HepG2 (cell line): ENCODE measurements around the gene FBXO24. TPM values are rescaled to one million over a fixed set of nuclear protein-coding genes. Genes with fewer than 3 reads are reported as not detected.

Experiments
- ARHGAP35 ChIP-seq: sonication (generic); formaldehyde crosslinking; IDR thresholded peaks from 2 replicates; pipeline ENCODE4 v1.9.0; 2022; ENCODE audit warnings: mild to moderate bottlenecking, inconsistent platforms, moderate library complexity, missing genetic modification reagents, borderline replicate concordance
- ATF7-NPFF ChIP-seq: sonication (generic); formaldehyde crosslinking; IDR thresholded peaks from 2 replicates; pipeline ENCODE4 v1.8.1; 2023; ENCODE audit warnings: mild to moderate bottlenecking, low read depth, missing genetic modification reagents, moderate library complexity
- HMG20A ChIP-seq: IDR thresholded peaks from 2 replicates; pipeline ENCODE4 v1.6.1; 2016; ENCODE audit warnings: borderline replicate concordance
- JARID2 ChIP-seq: sonication (generic); formaldehyde crosslinking; IDR thresholded peaks from 2 replicates; pipeline ENCODE4 v1.8.1; 2023; ENCODE audit warnings: missing genetic modification reagents, inconsistent platforms; ENCODE audit not compliant: insufficient replicate concordance
- KLF13 ChIP-seq: sonication (generic); formaldehyde crosslinking; IDR thresholded peaks from 2 replicates; pipeline ENCODE4 v1.4.0; 2020; ENCODE audit warnings: mild to moderate bottlenecking, missing genetic modification reagents
- NKX3-1 ChIP-seq: sonication (generic); formaldehyde crosslinking; IDR thresholded peaks from 2 replicates; pipeline ENCODE4 v1.5.0; 2020; ENCODE audit warnings: missing genetic modification reagents
- RFXAP ChIP-seq: sonication (generic); formaldehyde crosslinking; IDR thresholded peaks from 2 replicates; pipeline ENCODE4 v1.4.0; 2020; ENCODE audit warnings: missing genetic modification reagents, borderline replicate concordance
- SRSF9 ChIP-seq: fragments of 200-400 bp; formaldehyde crosslinking; IDR thresholded peaks from 2 replicates; pipeline ENCODE4 v1.6.1; 2018; ENCODE audit warnings: borderline replicate concordance, mild to moderate bottlenecking, low read depth, low read length; ENCODE audit not compliant: insufficient read depth, poor library complexity, severe bottlenecking
- TBX2 ChIP-seq: sonication (generic); formaldehyde crosslinking; IDR thresholded peaks from 2 replicates; pipeline ENCODE4 v1.5.0; 2020; ENCODE audit warnings: missing genetic modification reagents, mild to moderate bottlenecking, borderline replicate concordance
- TCF7 ChIP-seq: sonication (generic); IDR thresholded peaks from 2 replicates; pipeline ENCODE4 v1.6.1; 2016; ENCODE audit warnings: antibody characterized with exemption, low read depth
- ZBTB33 ChIP-seq: sonication (generic); formaldehyde crosslinking; IDR thresholded peaks from 2 replicates; pipeline ENCODE4 v1.4.0; 2020; ENCODE audit warnings: missing genetic modification reagents
- ZNF24 ChIP-seq: fragments of 450-650 bp; IDR thresholded peaks from 2 replicates; pipeline ENCODE4 v1.6.1; 2017; ENCODE audit warnings: antibody characterized with exemption, mild to moderate bottlenecking
- ZNF550 ChIP-seq: sonication (generic); formaldehyde crosslinking; IDR thresholded peaks from 2 replicates; pipeline ENCODE4 v1.4.0; 2020; ENCODE audit warnings: mild to moderate bottlenecking, missing genetic modification reagents, borderline replicate concordance
- ZNF766 ChIP-seq: sonication (generic); formaldehyde crosslinking; IDR thresholded peaks from 2 replicates; pipeline ENCODE4 v1.5.0; 2020; ENCODE audit warnings: missing genetic modification reagents, borderline replicate concordance
- ZNF773 ChIP-seq: sonication (generic); formaldehyde crosslinking; IDR thresholded peaks from 2 replicates; pipeline ENCODE4 v1.4.0; 2020; ENCODE audit warnings: missing genetic modification reagents, borderline replicate concordance
- ZNF83 ChIP-seq: sonication (generic); formaldehyde crosslinking; IDR thresholded peaks from 2 replicates; pipeline ENCODE4 v1.4.0; 2020; ENCODE audit warnings: missing genetic modification reagents, mild to moderate bottlenecking, borderline replicate concordance
- ZNF879 ChIP-seq: sonication (generic); formaldehyde crosslinking; IDR thresholded peaks from 2 replicates; pipeline ENCODE4 v1.8.1; 2023; ENCODE audit warnings: missing genetic modification reagents
- ZNF891 ChIP-seq: sonication (generic); formaldehyde crosslinking; IDR thresholded peaks from 2 replicates; pipeline ENCODE4 v1.5.0; 2020; ENCODE audit warnings: mild to moderate bottlenecking, missing genetic modification reagents
- polyA plus RNA-seq, 8 experiments: library from polyadenylated mRNA; depleted of rRNA in 3 of 8; stranded (reverse) in 7 of 8; unstranded in 1 of 8; fragments of >200 nt; fragmentation: Illumina TruSeq in 4 of 8; extraction: Trizol in 4 of 8; gene quantifications; 2 replicates each; pipeline versions ENCODE4 v1.2.1 to v1.2.3, GENCODE V29; 2011 to 2016; ENCODE audit warnings: low read depth in 4 of 8, missing spikeins in 1 of 8, mixed read lengths in 1 of 8; ENCODE audit not compliant: insufficient read depth in 1 of 8
- total RNA-seq, 5 experiments: library from RNA; depleted of rRNA; stranded (reverse); fragments of >200 nt; fragmentation: Illumina TruSeq; extraction: Trizol; gene quantifications; 2 replicates each; pipeline ENCODE4 v1.2.3, GENCODE V29; 2016; ENCODE audit warnings: low read depth in 1 of 5
- TF ChIP-seq, protein P1 (sequence below): sonication (generic); formaldehyde crosslinking; IDR thresholded peaks from 2 replicates; pipeline ENCODE4 v1.5.1; 2020; ENCODE audit warnings: mild to moderate bottlenecking, missing genetic modification reagents, moderate library complexity
- TF ChIP-seq, protein P2 (sequence below): sonication (generic); formaldehyde crosslinking; IDR thresholded peaks from 2 replicates; pipeline ENCODE4 v1.4.0; 2020; ENCODE audit warnings: missing genetic modification reagents
- TF ChIP-seq, protein P3 (sequence below): sonication (generic); formaldehyde crosslinking; IDR thresholded peaks from 2 replicates; pipeline ENCODE4 v1.5.0; 2020; ENCODE audit warnings: mild to moderate bottlenecking, missing genetic modification reagents

Gene FBXO24
- total and polyA plus RNA-seq, 2 of the 13 experiments (the other 11 are each of a cell fraction or from before 2014, with no cell fraction given) = 0.20 to 0.55 TPM

GRCh38 chr7:100544386-100544785 is 41.7 kb upstream of the FBXO24 start (continued):
- TF ChIP-seq, protein P1, sequence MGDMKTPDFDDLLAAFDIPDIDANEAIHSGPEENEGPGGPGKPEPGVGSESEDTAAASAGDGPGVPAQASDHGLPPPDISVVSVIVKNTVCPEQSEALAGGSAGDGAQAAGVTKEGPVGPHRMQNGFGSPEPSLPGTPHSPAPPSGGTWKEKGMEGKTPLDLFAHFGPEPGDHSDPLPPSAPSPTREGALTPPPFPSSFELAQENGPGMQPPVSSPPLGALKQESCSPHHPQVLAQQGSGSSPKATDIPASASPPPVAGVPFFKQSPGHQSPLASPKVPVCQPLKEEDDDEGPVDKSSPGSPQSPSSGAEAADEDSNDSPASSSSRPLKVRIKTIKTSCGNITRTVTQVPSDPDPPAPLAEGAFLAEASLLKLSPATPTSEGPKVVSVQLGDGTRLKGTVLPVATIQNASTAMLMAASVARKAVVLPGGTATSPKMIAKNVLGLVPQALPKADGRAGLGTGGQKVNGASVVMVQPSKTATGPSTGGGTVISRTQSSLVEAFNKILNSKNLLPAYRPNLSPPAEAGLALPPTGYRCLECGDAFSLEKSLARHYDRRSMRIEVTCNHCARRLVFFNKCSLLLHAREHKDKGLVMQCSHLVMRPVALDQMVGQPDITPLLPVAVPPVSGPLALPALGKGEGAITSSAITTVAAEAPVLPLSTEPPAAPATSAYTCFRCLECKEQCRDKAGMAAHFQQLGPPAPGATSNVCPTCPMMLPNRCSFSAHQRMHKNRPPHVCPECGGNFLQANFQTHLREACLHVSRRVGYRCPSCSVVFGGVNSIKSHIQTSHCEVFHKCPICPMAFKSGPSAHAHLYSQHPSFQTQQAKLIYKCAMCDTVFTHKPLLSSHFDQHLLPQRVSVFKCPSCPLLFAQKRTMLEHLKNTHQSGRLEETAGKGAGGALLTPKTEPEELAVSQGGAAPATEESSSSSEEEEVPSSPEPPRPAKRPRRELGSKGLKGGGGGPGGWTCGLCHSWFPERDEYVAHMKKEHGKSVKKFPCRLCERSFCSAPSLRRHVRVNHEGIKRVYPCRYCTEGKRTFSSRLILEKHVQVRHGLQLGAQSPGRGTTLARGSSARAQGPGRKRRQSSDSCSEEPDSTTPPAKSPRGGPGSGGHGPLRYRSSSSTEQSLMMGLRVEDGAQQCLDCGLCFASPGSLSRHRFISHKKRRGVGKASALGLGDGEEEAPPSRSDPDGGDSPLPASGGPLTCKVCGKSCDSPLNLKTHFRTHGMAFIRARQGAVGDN = no peak
- TF ChIP-seq ZBTB33 (CRISPR knock-in tag) = no peak
- no peak for TF ChIP-seq NKX3-1 (CRISPR knock-in tag)
- no peak for TF ChIP-seq JARID2
- TF ChIP-seq ZNF24 = no peak
- no peak for TF ChIP-seq KLF13 (CRISPR knock-in tag)
- no peak for TF ChIP-seq HMG20A (CRISPR knock-in tag)
- TF ChIP-seq ZNF891 (CRISPR knock-in tag) = no peak
- no peak for TF ChIP-seq RFXAP (CRISPR knock-in tag)
- no peak for TF ChIP-seq ZNF550 (CRISPR knock-in tag)
- TF ChIP-seq ATF7-NPFF = no peak
- TF ChIP-seq ZNF879 = no peak
- TF ChIP-seq, protein P2, sequence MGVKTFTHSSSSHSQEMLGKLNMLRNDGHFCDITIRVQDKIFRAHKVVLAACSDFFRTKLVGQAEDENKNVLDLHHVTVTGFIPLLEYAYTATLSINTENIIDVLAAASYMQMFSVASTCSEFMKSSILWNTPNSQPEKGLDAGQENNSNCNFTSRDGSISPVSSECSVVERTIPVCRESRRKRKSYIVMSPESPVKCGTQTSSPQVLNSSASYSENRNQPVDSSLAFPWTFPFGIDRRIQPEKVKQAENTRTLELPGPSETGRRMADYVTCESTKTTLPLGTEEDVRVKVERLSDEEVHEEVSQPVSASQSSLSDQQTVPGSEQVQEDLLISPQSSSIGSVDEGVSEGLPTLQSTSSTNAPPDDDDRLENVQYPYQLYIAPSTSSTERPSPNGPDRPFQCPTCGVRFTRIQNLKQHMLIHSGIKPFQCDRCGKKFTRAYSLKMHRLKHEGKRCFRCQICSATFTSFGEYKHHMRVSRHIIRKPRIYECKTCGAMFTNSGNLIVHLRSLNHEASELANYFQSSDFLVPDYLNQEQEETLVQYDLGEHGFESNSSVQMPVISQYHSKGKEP = no peak
- peak; percentile 79 for TF ChIP-seq TCF7
- TF ChIP-seq, protein P3, sequence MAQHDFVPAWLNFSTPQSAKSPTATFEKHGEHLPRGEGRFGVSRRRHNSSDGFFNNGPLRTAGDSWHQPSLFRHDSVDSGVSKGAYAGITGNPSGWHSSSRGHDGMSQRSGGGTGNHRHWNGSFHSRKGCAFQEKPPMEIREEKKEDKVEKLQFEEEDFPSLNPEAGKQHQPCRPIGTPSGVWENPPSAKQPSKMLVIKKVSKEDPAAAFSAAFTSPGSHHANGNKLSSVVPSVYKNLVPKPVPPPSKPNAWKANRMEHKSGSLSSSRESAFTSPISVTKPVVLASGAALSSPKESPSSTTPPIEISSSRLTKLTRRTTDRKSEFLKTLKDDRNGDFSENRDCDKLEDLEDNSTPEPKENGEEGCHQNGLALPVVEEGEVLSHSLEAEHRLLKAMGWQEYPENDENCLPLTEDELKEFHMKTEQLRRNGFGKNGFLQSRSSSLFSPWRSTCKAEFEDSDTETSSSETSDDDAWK (CRISPR knock-in tag) = no peak
- TF ChIP-seq ZNF766 (CRISPR knock-in tag) = no peak
- no peak for TF ChIP-seq ZNF773 (CRISPR knock-in tag)
- no peak for TF ChIP-seq TBX2 (CRISPR knock-in tag)
- TF ChIP-seq ARHGAP35 (CRISPR knock-in tag) = no peak
- TF ChIP-seq SRSF9 = no peak
- TF ChIP-seq ZNF83 = no peak
